Islet precursor cell (in vitro differentiated cells): ENCODE results near the gene COL23A1.
"Not testable (repeated sequence)": the region's sequence is repeated elsewhere in the genome, so short reads cannot be mapped to it uniquely, and the experiment has no call there.

ENCODE experiments used
- DNase-seq: peaks from one replicate; pipeline ENCODE4 v3.0.0-alpha.2; 2018

The COL23A1 gene

GRCh38 chr5:178499352-178499751 is 90.8 kb downstream of the COL23A1 start:
- DNase-seq: no peak

- no peak for DNase-seq
These were observed 93.6 kb downstream of the COL23A1 start for GRCh38 chr5:178496642-178497041.

DNA sequence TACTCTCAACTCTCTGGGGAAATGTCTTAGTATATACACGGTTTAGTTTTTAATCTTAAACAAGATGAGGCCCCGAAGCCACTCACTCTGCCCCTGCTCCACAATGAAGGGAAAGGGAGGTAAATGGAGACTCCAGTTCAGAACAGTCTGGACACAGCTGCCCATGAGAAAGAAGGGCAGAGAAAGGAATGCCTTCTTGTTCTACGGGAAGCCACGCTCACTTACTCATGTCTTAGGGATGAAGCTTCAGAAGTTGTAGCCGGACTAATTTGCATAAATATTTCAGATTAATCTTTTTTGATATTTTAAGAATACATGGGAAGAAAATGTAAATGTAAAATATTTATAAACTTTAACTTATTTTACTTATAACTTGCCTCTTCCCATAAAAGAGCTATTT is 94.0 kb downstream of the COL23A1 start:
- DNase-seq: no peak

- DNase-seq: no peak
These were observed 94.5 kb downstream of the COL23A1 start for GRCh38 chr5:178495706-178496105.

GRCh38 chr5:178492278-178492677 is 97.9 kb downstream of the COL23A1 start:
- DNase-seq: no peak

DNA sequence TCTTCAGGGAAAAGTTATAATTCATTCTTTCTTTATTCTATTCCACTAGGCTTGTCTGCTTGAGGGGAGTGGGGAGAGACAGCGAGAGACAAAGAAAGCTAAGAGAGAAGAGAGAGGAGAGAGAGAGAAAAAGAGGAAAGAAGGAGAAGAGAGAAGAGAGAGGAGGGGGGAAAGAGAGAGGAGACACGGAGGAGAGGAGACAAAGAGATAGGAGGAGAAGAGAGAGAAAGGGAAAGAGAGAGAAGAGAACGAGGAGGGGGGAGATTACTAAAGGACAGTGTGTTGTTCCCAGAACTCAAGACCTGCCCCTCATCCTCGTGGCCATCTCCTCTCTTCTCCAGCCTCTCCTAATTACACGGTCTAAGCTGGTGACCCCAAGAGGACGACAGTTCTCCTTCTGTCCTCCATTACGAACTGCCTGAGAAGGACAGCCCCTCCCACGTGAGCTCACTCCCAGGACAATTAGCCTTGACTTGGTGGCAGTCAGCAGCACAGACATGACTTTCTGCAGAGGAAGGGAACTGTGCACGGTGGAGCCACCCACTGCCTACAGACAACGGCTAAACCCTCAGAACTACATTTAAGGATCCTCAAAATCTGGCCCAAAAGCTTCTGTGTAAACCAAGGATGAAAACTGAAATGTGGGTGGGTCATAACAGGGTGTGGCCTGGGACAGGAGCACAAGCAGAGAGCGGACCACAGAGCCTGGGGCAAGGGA is 99.1 kb downstream of the COL23A1 start:
- DNase-seq: no peak

DNA sequence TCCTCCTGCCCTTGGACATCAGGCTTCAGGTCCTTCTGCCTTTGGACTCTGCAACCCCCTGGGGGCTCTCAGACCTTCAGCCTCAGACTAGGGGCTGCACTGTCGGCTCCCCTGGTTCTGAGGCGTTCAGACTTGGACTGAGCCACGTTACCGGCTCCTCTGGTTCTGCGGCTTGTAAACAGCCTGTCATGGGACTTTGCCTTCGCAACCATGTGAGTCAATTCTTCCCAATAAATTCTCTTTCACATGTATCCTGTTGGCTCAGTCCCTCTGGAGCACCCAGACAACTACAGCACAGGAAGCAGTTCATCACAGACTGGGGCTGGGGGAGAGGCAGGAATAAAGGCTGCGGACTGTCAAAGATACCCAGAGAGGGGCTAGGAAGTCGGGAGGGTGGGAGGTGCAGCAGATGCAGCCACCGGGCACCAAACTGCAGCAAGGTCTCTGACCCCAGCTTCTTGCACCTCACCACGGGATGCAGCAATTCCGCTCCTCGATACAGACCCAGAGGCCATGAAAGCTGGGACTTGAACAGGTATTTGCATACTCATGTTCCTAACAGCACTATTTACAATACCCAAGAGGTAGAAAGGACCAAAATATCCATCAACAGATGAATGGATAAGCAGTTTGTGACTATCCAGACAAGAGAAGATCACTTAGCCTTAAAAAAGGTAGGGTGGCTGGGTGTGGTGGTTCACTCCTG is 100.8 kb downstream of the COL23A1 start:
- DNase-seq: no peak

- DNase-seq: no peak
These were observed 101.5 kb downstream of the COL23A1 start for GRCh38 chr5:178488696-178489095.

DNA sequence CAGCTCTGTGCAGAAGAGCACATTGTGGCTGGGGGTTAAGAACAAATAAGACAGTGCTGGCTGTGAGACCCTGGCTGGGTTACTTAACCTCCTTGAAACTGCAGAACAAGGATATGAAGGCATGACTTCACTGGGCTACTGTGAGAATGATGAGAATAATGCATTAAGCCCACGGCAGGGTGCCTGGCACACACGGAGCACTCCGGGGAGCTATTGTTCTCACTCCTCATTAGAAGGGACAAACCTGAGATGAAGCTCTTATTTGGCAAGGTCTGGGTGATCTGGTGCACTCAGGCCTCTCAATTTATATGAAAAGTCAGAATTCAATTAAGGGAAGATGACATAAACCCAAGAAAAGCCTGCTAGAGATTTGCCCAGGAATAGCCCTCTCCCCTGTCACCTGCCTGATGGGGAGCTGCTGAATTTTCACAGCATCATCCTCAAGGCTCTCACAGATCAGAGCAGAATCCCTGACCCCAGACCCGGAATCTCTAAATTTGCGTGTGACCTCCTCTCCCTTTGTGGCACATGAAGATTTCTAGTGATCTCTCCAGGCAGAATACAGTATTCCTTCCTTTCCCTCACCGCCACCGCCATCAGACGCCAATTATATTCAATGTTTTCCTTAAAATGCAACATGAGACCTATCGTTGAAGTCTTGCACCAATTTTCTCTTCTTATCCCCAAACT is 102.1 kb downstream of the COL23A1 start:
- DNase-seq: no peak

DNA sequence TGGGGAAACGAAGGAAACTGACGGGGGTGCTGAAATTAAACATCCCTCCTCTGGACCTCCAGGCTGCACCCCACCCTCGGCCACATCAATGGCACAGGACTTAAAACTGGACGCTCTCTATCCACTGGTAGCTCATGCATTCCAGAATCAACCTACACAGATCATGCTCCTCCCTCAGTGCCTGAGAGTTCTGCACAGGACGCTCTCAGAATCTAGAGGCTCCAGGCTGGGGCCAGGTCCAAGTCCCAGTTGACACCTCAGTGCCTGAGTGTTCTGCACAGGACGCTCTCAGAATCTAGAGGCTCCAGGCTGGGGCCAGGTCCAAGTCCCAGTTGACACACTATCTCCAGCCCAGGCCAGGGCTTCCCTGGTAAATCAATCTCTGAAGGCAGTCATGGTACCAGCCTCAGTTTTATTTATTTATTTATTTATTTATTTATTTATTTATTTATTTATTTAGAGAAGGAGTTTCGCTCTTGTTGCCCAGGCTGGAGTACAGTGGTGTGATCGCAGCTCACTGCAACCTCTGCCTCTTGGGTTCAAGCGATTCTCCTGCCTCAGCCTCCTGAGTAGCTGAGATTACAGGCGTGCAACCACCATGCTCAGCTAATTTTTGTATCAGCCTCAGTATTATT is 103.2 kb downstream of the COL23A1 start:
- not testable (repeated sequence) for DNase-seq

- no peak for DNase-seq
These were observed 104.0 kb downstream of the COL23A1 start for GRCh38 chr5:178486239-178486641.

- no peak for DNase-seq
These were observed 106.6 kb downstream of the COL23A1 start for GRCh38 chr5:178483620-178484019.

GRCh38 chr5:178479261-178479660 is 110.9 kb downstream of the COL23A1 start:
- DNase-seq: no peak

DNA sequence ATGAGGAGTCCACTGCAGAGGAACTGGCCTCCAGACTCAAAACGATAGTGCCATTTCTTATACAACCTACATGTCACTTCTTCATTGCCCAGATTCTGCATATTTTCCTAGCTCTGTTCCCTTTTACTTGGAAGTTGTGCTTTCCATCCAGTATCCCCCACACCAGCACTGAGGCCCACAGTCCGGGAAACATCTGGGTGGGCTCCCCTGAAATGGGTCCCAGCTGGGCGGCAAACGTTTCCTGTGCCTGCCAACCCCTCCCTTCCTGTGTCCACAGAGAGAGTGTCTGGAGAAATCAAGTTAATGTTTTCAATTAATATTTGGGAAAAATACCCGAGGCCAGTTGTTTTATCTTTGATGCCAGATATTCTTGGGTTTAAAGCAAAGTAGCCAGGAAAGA is 111.8 kb downstream of the COL23A1 start:
- DNase-seq: no peak

DNA sequence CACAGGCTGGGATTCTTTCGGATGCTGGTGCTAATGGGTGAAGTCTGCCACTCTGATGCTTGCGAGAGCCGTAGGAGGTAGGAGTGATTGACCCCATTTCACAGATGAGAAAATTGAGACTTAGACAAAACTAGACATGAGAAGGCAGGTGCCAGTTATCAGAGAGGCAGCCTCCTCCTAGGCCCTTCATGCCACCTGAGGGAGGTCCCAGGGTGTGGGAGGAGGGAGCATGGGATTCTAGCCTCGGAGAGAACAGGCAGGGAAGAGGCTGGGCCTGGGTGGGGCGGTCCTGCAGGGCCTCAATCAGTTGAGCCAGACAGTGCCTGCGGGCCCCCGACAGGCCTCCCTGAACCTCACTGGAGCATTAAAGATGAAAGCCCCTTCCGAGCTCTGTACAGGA is 112.4 kb downstream of the COL23A1 start:
- DNase-seq: no peak

DNA sequence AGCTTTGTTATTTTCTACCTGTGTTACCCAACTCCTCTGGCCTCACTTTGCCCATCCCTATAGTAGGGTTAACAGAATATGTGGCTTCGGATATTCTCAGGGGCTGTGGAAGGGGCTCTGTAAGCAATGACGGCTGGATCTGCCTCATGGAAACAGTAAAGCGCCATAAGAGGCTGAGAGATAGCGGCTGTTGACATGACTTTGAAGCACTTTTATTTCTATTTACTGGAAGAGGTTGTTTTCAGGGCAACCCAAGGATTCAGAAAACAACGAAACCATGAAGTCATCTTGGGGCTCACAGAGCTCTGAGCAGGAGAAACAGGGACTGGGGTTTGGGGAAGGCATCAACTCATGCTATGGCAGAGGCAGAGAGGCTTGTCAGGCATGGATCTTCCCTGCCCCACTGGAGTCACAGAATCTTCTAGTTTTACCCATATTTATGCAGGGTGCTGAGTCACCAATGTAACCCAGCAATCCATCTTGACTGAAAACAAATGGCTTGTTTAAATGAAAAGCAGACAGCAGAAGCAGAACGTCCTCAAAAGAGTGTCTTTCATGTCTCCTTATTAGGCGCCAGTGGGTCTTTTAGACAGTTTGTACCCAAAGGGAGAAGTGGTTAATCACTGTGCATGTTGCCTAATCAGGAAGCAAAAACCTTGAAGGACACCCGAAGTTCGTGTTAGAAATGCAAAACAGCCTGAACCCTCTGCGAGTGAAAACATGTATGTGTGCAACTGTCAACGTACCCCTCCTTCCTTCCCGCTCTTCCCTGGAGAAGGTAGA is 113.0 kb downstream of the COL23A1 start:
- no peak for DNase-seq

DNA sequence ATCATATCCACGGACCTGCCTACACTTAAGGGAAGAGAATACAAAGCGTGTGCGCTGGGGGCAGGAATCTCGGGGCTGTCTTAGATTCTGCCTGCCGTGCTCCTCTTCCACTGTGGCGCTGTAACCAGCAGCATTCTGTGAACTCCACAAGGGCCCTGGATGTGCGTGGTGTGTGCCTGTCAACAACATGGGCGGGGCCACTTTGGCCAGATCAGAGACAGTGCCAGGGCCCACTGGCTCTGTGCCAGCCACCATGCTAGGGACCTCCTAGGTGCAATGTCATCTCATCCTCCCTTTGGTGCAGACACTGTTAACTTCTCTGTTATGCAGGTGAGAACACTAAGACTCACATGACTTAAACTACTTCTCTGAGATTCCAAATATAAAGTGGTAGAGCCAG is 113.7 kb downstream of the COL23A1 start:
- DNase-seq: no peak

DNA sequence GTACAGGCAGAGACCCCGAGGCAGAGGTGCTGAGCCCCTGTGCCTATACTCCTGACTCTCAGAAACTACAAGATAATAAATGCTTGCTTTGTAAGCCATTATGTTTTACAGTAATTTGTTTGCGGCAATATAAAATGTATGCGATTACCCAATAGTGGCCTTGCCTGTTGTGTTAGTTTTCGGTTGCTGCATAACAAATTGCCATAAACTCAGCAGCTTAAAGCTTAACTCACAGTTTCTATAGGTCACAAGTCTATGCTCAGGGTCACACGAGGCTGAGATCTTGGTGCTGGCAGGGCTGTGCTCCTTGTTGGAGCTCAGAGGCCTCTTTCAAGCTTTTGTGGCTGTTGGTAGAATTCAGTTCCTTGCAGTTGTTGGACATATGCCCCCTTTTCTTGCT is 114.8 kb downstream of the COL23A1 start:
- no peak for DNase-seq

- DNase-seq: peak; percentile 89
These were observed 115.5 kb downstream of the COL23A1 start for GRCh38 chr5:178474562-178475184.

DNA sequence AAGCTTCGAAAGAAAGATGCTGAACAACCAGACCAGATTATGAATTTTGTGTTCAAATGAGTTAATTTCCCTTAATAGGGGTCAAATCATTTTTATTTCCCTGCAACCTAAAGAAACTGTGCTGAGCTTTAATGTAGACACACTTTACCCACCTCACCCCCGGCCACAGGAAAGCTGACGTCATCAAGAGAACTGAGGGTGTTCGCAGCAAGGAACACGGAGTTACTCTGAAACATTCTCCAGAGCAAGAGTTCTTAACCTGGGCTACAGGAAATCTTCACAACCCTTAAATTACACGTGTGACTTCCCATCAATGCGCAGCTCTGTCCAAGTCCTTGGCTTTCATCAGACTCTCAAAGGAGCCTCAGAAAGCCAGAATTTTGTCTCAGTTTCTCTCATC is 116.3 kb downstream of the COL23A1 start:
- no peak for DNase-seq

- no peak for DNase-seq
These were observed 118.1 kb downstream of the COL23A1 start for GRCh38 chr5:178472138-178472537.

DNA sequence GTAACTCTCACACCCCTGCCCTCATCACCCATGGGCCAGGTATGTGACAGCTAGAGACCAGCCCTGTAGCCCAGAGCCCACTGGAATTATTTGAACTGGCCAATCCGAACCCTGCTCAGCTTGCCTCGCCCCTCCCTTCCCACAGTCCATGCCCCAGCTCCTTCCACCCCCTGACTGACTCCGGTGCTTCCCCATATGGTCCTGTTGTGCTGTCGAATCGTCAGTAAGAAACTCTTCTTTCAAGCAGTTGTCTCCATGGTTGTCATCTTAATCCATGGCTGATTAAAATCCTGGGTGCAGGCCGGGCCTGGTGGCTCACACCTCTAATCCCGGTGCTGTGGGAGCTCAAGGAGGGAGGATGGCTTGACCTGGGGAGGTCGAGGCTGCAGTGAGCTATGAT is 118.5 kb downstream of the COL23A1 start:
- DNase-seq: no peak

DNA sequence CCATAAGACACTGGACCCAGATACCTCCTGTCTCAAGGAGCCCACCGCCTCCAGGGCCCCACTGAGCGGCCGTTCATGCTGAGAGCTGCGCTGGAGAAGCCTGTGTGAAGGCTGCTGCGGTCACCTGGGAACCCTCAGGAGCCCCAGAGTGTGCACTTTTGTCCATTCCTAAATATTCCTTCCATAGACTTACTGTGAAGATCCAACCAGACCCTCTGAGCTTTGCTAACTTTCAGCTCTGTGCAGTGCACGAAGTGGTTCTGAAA is 119.5 kb downstream of the COL23A1 start:
- no peak for DNase-seq
